Endothelial cell of umbilical vein (primary cell): Measurements from ENCODE around the gene NEURL2.

ENCODE experiments used
- CTCF ChIP-seq, 2 donors: IDR thresholded peaks; 1 replicate in 1 of 2; 2 replicates in 1 of 2; pipeline ENCODE4 v1.5.1; 2011; ENCODE audit warnings: low read length in 2 of 2, mild to moderate bottlenecking in 2 of 2, moderate library complexity in 2 of 2, control low read depth in 1 of 2, inconsistent platforms in 1 of 2, low read depth in 1 of 2; ENCODE audit not compliant: insufficient read depth in 1 of 2; ENCODE audit errors: extremely low read depth in 1 of 2
- POLR2A ChIP-seq: IDR thresholded peaks from 2 replicates; pipeline ENCODE4 v1.6.1; 2012; ENCODE audit warnings: low read depth, mild to moderate bottlenecking, control low read depth, low read length

- TF ChIP-seq POLR2A (no peak), CTCF (IDR thresholded peaks at IDR 0.05; ENCODE audit: extremely low read depth in 1 of 2, insufficient read depth in 1 of 2, low read depth in 1 of 2, low read length in 2 of 2) (no peak)
Observed at GRCh38 chr20:45912344-45912682, 21.3 kb upstream of the NEURL2 start.
